Panc1 (cell line): Measurements from ENCODE around the gene LRP1B. TPM values are rescaled to one million over a fixed set of nuclear protein-coding genes. Genes with fewer than 3 reads are reported as not detected.

Experiments
- ATAC-seq: fragments of 200-7000 bp; cut with Tn5 transposase; 2 replicates; pipeline ENCODE4 v1.9.1; 2020; ENCODE audit warnings: mild to moderate bottlenecking, moderate library complexity
- BruUV-seq: library from RNA; stranded (reverse); fragments of 400-500 nt; replicated peaks from 2 replicates; lab custom pipeline; 2021; lab: Mats Ljungman, UMichigan
- CTCF ChIA-PET: fragments of 300-600 bp; sonication (Branson Sonifier 250); formaldehyde crosslinking; loops from one replicate; lab custom pipeline; 2022; ENCODE audit warnings: antibody characterized with exemption; lab: Charles Lee
- POLR2A ChIA-PET: fragments of 300-600 bp; sonication (Branson Sonifier 250); formaldehyde crosslinking; loops from one replicate; lab custom pipeline; 2022; ENCODE audit warnings: antibody characterized with exemption; lab: Charles Lee
- DNase-seq: peaks from one replicate; pipeline ENCODE4 v3.0.0-alpha.2; 2010; ENCODE audit warnings: low read depth, low spot score
- H3K27ac ChIP-seq: 2 replicates; pipeline ENCODE4 v1.5.1; 2011; ENCODE audit warnings: mild to moderate bottlenecking, low read length, inconsistent platforms
- H3K27me3 ChIP-seq: fragments of 200-500 bp; sonication (Bioruptor generic); 2 replicates; pipeline ENCODE4 v1.6.0; 2014; ENCODE audit warnings: low read length, inconsistent platforms; ENCODE audit not compliant: control insufficient read depth, insufficient read depth
- H3K36me3 ChIP-seq: fragments of 200-500 bp; sonication (Bioruptor generic); 2 replicates; pipeline ENCODE4 v1.5.1; 2014; ENCODE audit warnings: inconsistent platforms, mild to moderate bottlenecking, low read length, moderate library complexity; ENCODE audit not compliant: control insufficient read depth, insufficient read depth
- H3K4me1 ChIP-seq: 2 replicates; pipeline ENCODE4 v1.5.1; 2011; ENCODE audit warnings: inconsistent platforms, mild to moderate bottlenecking, low read length, moderate library complexity; ENCODE audit not compliant: control insufficient read depth, insufficient read depth
- H3K4me3 ChIP-seq, 2 experiments: 2 replicates each; pipeline ENCODE4 v1.5.1; 2011 to 2012; ENCODE audit warnings: low read depth in 2 of 2, low read length in 2 of 2, mild to moderate bottlenecking in 2 of 2, inconsistent platforms in 1 of 2, moderate library complexity in 1 of 2
- H3K9me3 ChIP-seq: fragments of 200-500 bp; sonication (Bioruptor generic); 2 replicates; pipeline ENCODE4 v1.5.1; 2014; ENCODE audit warnings: low read depth, mild to moderate bottlenecking, inconsistent platforms, low read length, moderate library complexity; ENCODE audit not compliant: control insufficient read depth, insufficient read depth
- CTCF ChIP-seq: fragments of 450-650 bp; IDR thresholded peaks from 2 replicates; pipeline ENCODE4 v1.5.1; 2017; ENCODE audit warnings: mild to moderate bottlenecking
- POLR2AphosphoS5 ChIP-seq: IDR thresholded peaks from 2 replicates; pipeline ENCODE4 v1.6.1; 2012; ENCODE audit warnings: mild to moderate bottlenecking, low read depth, low read length, moderate library complexity
- SIN3A ChIP-seq: IDR thresholded peaks from 2 replicates; pipeline ENCODE4 v1.6.1; 2012; ENCODE audit warnings: low read depth, mild to moderate bottlenecking, low read length, moderate library complexity, borderline replicate concordance; ENCODE audit not compliant: insufficient read depth
- TCF7L2 ChIP-seq: IDR thresholded peaks from 2 replicates; pipeline ENCODE4 v1.6.1; 2011; ENCODE audit warnings: mild to moderate bottlenecking, low read depth, low read length, inconsistent platforms
- in situ Hi-C: cut with HindIII; loops from 2 replicates; pipeline ENCODE4 v1.10.0; 2016; ENCODE audit warnings: low sequenced_read_pairs, low pct_unique_long_range_greater_than_20kb
- intact Hi-C: fragments of 100-400 bp; cut with micrococcal nuclease; formaldehyde crosslinking; loops from one replicate; pipeline ENCODE4 v1.10.0; 2022; ENCODE audit not compliant: unreplicated experiment
- total RNA-seq: library from RNA; stranded (reverse); gene quantifications from one replicate; pipeline ENCODE4 v1.2.1, GENCODE V29; 2021; ENCODE audit not compliant: unreplicated experiment
- TF ChIP-seq, protein P1 (sequence below), 2 experiments: IDR thresholded peaks; 2 replicates each; pipeline ENCODE4 v1.6.1; 2011 to 2012; ENCODE audit warnings: low read depth in 2 of 2, control low read depth in 1 of 2, low read length in 1 of 2, mild to moderate bottlenecking in 1 of 2, moderate library complexity in 1 of 2; ENCODE audit not compliant: insufficient read depth in 1 of 2

The LRP1B gene
- total RNA-seq, 1 experiment from 2014 or later, result 0.54 TPM

- H3K27me3 ChIP-seq, result no peaks in the 10 kb centered on the region
- intact Hi-C loops (no loop called here), in situ Hi-C loops (no loop called here)
- H3K4me3 ChIP-seq, result no peak overlapping the region
- ChIA-PET POLR2A (no interaction called here), CTCF (no interaction called here)
- H3K36me3 ChIP-seq, result no peaks in the 10 kb centered on the region
- ATAC-seq (no peak), DNase-seq (no peak)
- H3K9me3 ChIP-seq, result no peaks in the 10 kb centered on the region
- BruUV-seq, result no TSS peak
- TF ChIP-seq POLR2AphosphoS5 (no peak), CTCF (no peak), TCF7L2 (no peak), SIN3A (no peak)
- TF ChIP-seq, protein P1, sequence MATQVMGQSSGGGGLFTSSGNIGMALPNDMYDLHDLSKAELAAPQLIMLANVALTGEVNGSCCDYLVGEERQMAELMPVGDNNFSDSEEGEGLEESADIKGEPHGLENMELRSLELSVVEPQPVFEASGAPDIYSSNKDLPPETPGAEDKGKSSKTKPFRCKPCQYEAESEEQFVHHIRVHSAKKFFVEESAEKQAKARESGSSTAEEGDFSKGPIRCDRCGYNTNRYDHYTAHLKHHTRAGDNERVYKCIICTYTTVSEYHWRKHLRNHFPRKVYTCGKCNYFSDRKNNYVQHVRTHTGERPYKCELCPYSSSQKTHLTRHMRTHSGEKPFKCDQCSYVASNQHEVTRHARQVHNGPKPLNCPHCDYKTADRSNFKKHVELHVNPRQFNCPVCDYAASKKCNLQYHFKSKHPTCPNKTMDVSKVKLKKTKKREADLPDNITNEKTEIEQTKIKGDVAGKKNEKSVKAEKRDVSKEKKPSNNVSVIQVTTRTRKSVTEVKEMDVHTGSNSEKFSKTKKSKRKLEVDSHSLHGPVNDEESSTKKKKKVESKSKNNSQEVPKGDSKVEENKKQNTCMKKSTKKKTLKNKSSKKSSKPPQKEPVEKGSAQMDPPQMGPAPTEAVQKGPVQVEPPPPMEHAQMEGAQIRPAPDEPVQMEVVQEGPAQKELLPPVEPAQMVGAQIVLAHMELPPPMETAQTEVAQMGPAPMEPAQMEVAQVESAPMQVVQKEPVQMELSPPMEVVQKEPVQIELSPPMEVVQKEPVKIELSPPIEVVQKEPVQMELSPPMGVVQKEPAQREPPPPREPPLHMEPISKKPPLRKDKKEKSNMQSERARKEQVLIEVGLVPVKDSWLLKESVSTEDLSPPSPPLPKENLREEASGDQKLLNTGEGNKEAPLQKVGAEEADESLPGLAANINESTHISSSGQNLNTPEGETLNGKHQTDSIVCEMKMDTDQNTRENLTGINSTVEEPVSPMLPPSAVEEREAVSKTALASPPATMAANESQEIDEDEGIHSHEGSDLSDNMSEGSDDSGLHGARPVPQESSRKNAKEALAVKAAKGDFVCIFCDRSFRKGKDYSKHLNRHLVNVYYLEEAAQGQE (IDR thresholded peaks at IDR 0.05; ENCODE audit: insufficient read depth in 1 of 2, low read depth in 2 of 2, low read length in 1 of 2), result no peak
- H3K4me1 ChIP-seq, result no peaks in the 10 kb centered on the region
- no peak overlapping the region for H3K27ac ChIP-seq
These were observed 1767.7 kb downstream of the LRP1B start for GRCh38 chr2:140363131-140363530.

DNA sequence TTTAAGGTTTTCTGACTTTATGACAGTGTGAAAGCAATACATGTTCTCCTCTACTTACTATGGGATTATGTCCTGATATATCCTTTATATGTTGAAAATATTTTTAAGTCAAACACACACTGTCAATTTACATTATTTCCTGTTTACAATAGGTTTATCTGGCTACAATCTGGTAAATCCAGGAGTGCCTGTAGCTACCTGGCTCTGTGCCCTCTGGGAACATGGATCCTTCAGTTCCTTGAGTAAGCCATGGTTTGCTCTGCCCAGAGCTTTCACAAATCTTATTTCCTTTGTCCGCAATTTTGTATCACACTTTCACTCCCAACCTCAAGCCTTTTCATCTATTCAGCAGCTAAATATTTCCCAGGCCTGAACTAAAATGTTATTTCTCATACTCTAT, 1768.5 kb downstream of the LRP1B start:
- BruUV-seq, result no TSS peak
- DNase-seq (no peak), ATAC-seq (no peak)
- no peak overlapping the region for H3K27ac ChIP-seq
- H3K27me3 ChIP-seq, result no peaks in the 10 kb centered on the region
- intact Hi-C loops (no loop called here), in situ Hi-C loops (no loop called here)
- ChIA-PET CTCF (no interaction called here), POLR2A (no interaction called here)
- H3K9me3 ChIP-seq, result no peaks in the 10 kb centered on the region
- H3K4me1 ChIP-seq, result no peaks in the 10 kb centered on the region
- no peaks in the 10 kb centered on the region for H3K36me3 ChIP-seq
- H3K4me3 ChIP-seq, result no peak overlapping the region
- TF ChIP-seq SIN3A (no peak), CTCF (no peak), POLR2AphosphoS5 (no peak), TCF7L2 (no peak)
